OCI-M2 (cell line): ENCODE results near the gene CCDC107.
A peak's percentile ranks its signal among the peaks of the same experiment; 100 is the strongest.
"Not testable (repeated sequence)": the region's sequence is repeated elsewhere in the genome, so short reads cannot be mapped to it uniquely, and the experiment has no call there.

Experiments
- DNase-seq: peaks from one replicate; lab custom pipeline; 2025; ENCODE audit not compliant: unreplicated experiment; lab: John Stamatoyannopoulos, UW

Gene CCDC107

GRCh38 chr9:35658137-35658967, at the start of gene CCDC107:
TSS of gene CCDC107 (plus strand) at chr9:35658292. CDS start at chr9:35658380, 88 bp downstream.
- DNase-seq, result peak; percentile 84

- DNase-seq, result no peak
These were observed 48.9 kb upstream of the CCDC107 start for GRCh38 chr9:35609001-35609819.

- DNase-seq, result no peak
These were observed 48.3 kb upstream of the CCDC107 start for GRCh38 chr9:35609820-35610163.

- DNase-seq, result no peak
These were observed 46.8 kb upstream of the CCDC107 start for GRCh38 chr9:35611230-35611797.

GRCh38 chr9:35612066-35612465, 46.0 kb upstream of the CCDC107 start:
- DNase-seq, result not testable (repeated sequence)

GRCh38 chr9:35612843-35613242, 45.2 kb upstream of the CCDC107 start:
- DNase-seq, result no peak

GRCh38 chr9:35615981-35616680, 42.0 kb upstream of the CCDC107 start:
- no peak for DNase-seq

- DNase-seq, result no peak
These were observed 41.2 kb upstream of the CCDC107 start for GRCh38 chr9:35616681-35617459.

GRCh38 chr9:35617548-35617947, 40.5 kb upstream of the CCDC107 start:
- DNase-seq, result no peak

- DNase-seq, result no peak
These were observed 39.8 kb upstream of the CCDC107 start, which contains the start of gene CD72 for GRCh38 chr9:35618325-35618727. TSS of gene CD72 (minus strand) at chr9:35618413. CDS start at chr9:35618303, 110 bp downstream.

- DNase-seq, result no peak
These were observed 39.0 kb upstream of the CCDC107 start for GRCh38 chr9:35618854-35619799.

- no peak for DNase-seq
These were observed 38.3 kb upstream of the CCDC107 start for GRCh38 chr9:35619800-35620158.

GRCh38 chr9:35627575-35627974, 30.5 kb upstream of the CCDC107 start:
- DNase-seq, result no peak

GRCh38 chr9:35628389-35628991, 29.6 kb upstream of the CCDC107 start:
- DNase-seq, result no peak

GRCh38 chr9:35629597-35629996, 28.5 kb upstream of the CCDC107 start:
- no peak for DNase-seq

GRCh38 chr9:35635730-35636129, 22.4 kb upstream of the CCDC107 start:
- no peak for DNase-seq

- DNase-seq, result no peak
These were observed 21.8 kb upstream of the CCDC107 start for GRCh38 chr9:35636135-35636876.

- DNase-seq, result not testable (repeated sequence)
These were observed 21.2 kb upstream of the CCDC107 start for GRCh38 chr9:35636877-35637246.
